Mammary epithelial cell (primary cell): ENCODE results near the gene RMND1.

Experiments
- EZH2 ChIP-seq: IDR thresholded peaks from 2 replicates; pipeline ENCODE4 v1.6.1; 2012; ENCODE audit warnings: low read length, inconsistent platforms, borderline replicate concordance
- TF ChIP-seq, protein P1 (sequence below), 2 donors: IDR thresholded peaks in 1 of 2; conservative IDR thresholded peaks in 1 of 2; 2 replicates each; pipeline ENCODE4 v1.5.1; 2011 to 2012; ENCODE audit warnings: inconsistent platforms in 2 of 2, low read length in 2 of 2, mild to moderate bottlenecking in 2 of 2, control low read depth in 1 of 2, low read depth in 1 of 2; ENCODE audit not compliant: insufficient read depth in 1 of 2; ENCODE audit errors: extremely low read depth in 1 of 2

DNA sequence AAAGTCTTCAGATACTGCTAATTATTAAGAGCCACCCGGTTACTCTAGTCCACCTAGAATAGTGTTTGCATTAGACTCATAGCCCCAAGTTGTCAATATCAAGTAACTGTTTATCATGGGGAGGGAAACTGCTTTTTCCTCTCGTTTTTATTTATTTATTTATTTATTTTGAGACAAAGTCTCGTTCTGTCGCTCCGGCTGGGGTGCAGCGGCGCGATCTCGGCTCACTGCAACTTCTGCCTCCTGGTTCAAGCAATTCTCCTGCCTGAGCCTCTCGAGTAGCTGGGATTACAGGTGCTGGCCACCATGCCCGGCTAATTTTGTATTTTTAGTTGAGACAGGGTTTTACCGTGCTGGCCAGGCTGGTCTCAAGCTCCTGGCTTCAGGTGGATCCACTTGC lies 25.8 kb upstream of the RMND1 start:
- TF ChIP-seq, protein P1, sequence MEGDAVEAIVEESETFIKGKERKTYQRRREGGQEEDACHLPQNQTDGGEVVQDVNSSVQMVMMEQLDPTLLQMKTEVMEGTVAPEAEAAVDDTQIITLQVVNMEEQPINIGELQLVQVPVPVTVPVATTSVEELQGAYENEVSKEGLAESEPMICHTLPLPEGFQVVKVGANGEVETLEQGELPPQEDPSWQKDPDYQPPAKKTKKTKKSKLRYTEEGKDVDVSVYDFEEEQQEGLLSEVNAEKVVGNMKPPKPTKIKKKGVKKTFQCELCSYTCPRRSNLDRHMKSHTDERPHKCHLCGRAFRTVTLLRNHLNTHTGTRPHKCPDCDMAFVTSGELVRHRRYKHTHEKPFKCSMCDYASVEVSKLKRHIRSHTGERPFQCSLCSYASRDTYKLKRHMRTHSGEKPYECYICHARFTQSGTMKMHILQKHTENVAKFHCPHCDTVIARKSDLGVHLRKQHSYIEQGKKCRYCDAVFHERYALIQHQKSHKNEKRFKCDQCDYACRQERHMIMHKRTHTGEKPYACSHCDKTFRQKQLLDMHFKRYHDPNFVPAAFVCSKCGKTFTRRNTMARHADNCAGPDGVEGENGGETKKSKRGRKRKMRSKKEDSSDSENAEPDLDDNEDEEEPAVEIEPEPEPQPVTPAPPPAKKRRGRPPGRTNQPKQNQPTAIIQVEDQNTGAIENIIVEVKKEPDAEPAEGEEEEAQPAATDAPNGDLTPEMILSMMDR (conservative IDR thresholded peaks at IDR 0.05 in 1 of 2, IDR thresholded peaks at IDR 0.05 in 1 of 2; ENCODE audit: extremely low read depth in 1 of 2, insufficient read depth in 1 of 2, low read depth in 1 of 2, low read length in 2 of 2) = no peak
- no peak for TF ChIP-seq EZH2
